Astrocyte of the cerebellum (primary cell): ENCODE data around the gene PTK7.

Experiments used
- DNase-seq: peaks from one replicate; pipeline ENCODE4 v3.0.0-alpha.2; 2011; ENCODE audit warnings: low read depth
- H3K4me3 ChIP-seq: 2 replicates; pipeline ENCODE4 v1.5.1; 2011; ENCODE audit warnings: mild to moderate bottlenecking, low read depth, low read length, moderate library complexity
- CTCF ChIP-seq: IDR thresholded peaks from 2 replicates; pipeline ENCODE4 v1.5.1; 2012; ENCODE audit warnings: low read length, low read depth, moderate library complexity, mild to moderate bottlenecking; ENCODE audit errors: missing control alignments
- in situ Hi-C: cut with HindIII; loops from 2 replicates; pipeline ENCODE4 v1.10.0; 2017; ENCODE audit warnings: low sequenced_read_pairs

Gene PTK7

DNA sequence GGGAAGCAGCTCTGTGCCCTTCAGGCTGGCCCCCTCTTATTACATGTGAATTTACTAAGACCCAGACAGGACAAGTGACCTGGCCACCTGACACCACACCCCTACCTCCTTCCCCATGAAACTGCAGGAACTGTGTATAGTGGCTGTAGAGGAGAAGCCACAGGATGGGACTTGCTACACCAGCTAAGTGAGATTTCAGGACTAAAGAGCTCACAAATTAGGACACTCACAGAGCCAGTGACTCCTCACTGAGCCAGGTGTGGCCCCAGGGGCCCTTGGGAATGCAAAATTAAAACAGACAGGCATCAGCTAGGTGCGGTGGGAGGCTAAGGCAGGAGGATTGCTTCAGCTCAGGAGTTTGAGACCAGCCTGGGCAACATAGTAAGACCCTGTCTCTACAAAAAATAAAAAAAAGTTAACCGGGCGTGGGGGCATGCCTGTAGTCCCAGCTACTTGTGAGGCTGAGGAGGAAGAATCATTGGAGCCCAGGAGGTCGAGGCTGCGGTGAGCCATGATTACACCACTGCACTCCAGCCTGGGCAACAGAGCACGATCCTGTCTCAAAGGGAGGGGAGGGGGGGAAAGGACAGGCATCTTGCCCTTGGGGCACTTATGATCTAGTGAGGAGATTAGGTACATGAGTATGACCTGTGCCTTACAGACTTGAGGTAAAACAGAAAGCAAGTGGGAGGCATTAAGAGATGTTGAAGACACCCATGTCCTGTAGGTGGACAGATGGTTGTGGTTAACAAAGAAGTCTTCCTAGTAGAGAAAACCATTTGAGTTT lies 71.8 kb downstream of the PTK7 start:
- H3K4me3 ChIP-seq: no peak overlapping the region
- in situ Hi-C loops: loop anchor here (5.0 kb wide), 1 partner anchor 116 kb away; no protein-coding TSS in a partner anchor
- no peak for TF ChIP-seq CTCF
- no peak for DNase-seq

DNA sequence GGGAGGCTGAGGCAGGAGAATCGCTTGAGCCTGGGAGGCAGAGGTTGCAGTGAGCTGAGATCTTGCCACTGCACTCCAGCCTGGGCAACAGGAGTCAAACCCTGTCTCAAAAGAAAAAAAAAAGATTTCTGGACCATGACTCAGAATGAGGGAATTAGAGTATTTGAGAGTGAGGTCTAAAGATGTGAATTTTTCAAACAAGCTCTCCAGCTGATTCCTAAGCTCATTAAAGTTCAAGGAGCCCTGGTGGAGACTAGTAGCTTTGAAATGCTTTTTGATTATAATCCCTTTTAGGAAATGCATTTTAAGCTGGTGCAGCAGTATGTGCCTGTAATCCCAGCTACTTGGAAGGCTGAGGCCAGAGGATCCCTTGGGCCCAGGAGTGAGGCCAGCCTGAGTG lies 73.2 kb downstream of the PTK7 start:
- DNase-seq: no peak
- no peak overlapping the region for H3K4me3 ChIP-seq
- no peak for TF ChIP-seq CTCF
- in situ Hi-C loops: loop anchor here (5.0 kb wide), 1 partner anchor 117 kb away; no protein-coding TSS in a partner anchor

- no peak overlapping the region for H3K4me3 ChIP-seq
- no peak for TF ChIP-seq CTCF
- no peak for DNase-seq
- in situ Hi-C loops: no loop called here
These were observed 74.1 kb downstream of the PTK7 start for GRCh38 chr6:43150051-43150751.

DNA sequence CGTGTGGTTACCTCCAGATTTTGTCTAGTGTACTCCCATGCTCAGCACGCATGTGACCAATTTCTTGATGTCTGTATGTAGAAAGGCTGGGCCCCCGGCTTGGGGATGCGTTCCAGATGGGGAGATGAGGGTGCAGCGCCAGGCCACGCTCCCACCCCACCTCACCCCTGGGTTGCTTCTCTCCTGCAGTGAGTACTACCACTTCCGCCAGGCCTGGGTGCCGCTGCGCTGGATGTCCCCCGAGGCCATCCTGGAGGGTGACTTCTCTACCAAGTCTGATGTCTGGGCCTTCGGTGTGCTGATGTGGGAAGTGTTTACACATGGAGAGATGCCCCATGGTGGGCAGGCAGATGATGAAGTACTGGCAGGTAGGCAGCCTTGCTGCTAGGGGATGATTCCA lies 83.5 kb downstream of the PTK7 start:
- in situ Hi-C loops: no loop called here
- DNase-seq: no peak
- H3K4me3 ChIP-seq: no peak overlapping the region
- no peak for TF ChIP-seq CTCF

DNA sequence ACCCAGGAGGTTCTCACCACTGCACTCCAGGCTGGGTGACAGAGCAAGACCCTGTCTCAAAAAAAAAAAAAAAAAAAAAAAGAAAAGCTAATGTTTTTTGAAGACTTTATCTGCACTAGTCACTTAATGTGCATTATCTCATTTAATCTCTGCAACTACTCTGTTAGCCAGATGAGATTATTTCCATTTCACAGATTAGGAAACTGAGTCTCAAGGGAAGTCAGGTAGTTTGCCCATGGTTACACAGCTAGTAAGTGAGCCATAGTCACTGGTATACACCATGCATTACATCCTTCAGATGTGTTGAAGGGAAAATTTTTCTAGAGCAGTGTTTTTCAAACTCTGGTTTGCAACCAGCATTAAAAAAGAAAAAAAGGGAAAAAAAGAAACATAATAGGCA lies 87.8 kb downstream of the PTK7 start:
- no peak for TF ChIP-seq CTCF
- no peak for DNase-seq
- no peak overlapping the region for H3K4me3 ChIP-seq
- in situ Hi-C loops: no loop called here

DNA sequence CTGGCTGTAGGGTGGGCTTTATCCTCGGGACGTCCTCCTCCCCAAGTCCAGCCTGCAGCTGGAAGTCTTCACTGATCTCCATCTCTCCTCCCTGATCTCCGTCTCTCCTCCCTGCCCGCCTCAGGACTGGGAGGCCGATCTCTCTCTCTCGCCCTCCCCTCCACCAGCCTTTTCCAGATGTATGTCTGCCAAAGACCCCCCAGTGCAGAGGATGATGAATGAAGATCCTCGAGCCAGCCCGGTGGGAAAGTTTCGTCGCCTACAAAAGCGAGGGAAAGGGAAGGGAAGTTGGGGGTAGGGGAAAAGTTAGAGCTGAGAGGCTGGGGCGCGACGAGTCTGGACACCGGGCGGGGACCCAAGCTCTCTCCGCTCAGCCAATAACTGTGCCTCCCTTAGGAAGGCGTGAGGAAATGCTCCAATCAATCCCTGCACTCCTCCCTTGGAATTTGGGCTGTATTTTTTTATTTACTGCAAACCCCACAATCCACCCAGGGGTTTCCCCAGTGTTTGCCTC lies 94.4 kb downstream of the PTK7 start:
- in situ Hi-C loops: no loop called here
- peak overlapping the region; percentile 94 for H3K4me3 ChIP-seq
- no peak for DNase-seq
- TF ChIP-seq CTCF: no peak
